Right renal cortex interstitium (tissue), 3 donors: ENCODE measurements around the gene GABPB2. TPM values are rescaled to one million over a fixed set of nuclear protein-coding genes. Genes with fewer than 3 reads are reported as not detected.

Experiments used
- DNase-seq, 3 donors: peaks; one replicate each; pipeline ENCODE4 v3.0.0-alpha.2; 2013; ENCODE audit warnings: low read depth in 3 of 3, low spot score in 2 of 3
- polyA plus RNA-seq, 3 donors: library from polyadenylated mRNA; unstranded; fragments of 120-200 nt; gene quantifications; one replicate each; pipeline ENCODE4 v1.2.1, GENCODE V29; 2013; ENCODE audit not compliant: insufficient read length in 3 of 3

Gene GABPB2
- polyA plus RNA-seq = 10 to 100 TPM; 10.2 to 11.0 (median 10.7) TPM

- peak; percentile 85 to 96 (median 92) for DNase-seq
These were observed at the start of gene GABPB2 for GRCh38 chr1:151070474-151071276. TSS of gene GABPB2 (plus strand) at chr1:151070761. CDS start at chr1:151088190, 17,429 bp downstream.

GRCh38 chr1:151024540-151025146 lies 45.9 kb upstream of the GABPB2 start:
- no peak for DNase-seq

GRCh38 chr1:151026460-151026859 lies 44.1 kb upstream of the GABPB2 start:
- no peak for DNase-seq

- no peak for DNase-seq
These were observed 38.4 kb upstream of the GABPB2 start for GRCh38 chr1:151032164-151032563.

GRCh38 chr1:151035167-151035566 lies 35.4 kb upstream of the GABPB2 start:
- DNase-seq = no peak

GRCh38 chr1:151036356-151036755 lies 34.2 kb upstream of the GABPB2 start, which contains the start of gene BNIPL:
TSS of gene BNIPL (plus strand) at chr1:151036586. CDS start at chr1:151036726, 140 bp downstream.
- no peak for DNase-seq

GRCh38 chr1:151037032-151037431 lies 33.5 kb upstream of the GABPB2 start:
- DNase-seq = no peak

GRCh38 chr1:151039521-151039920 lies 31.0 kb upstream of the GABPB2 start:
- DNase-seq = no peak

GRCh38 chr1:151043163-151043562 lies 27.4 kb upstream of the GABPB2 start:
- DNase-seq = no peak

GRCh38 chr1:151047591-151047924 lies 23.0 kb upstream of the GABPB2 start, which contains the start of gene C1orf56:
TSS of gene C1orf56 (plus strand) at chr1:151047751. CDS start at chr1:151047848, 97 bp downstream.
- peak; percentile 47 to 72 (median 65) for DNase-seq

GRCh38 chr1:151047925-151048644 lies 22.5 kb upstream of the GABPB2 start:
- DNase-seq = peak; percentile 44 to 61 (median 48)

GRCh38 chr1:151048645-151049032 lies 21.9 kb upstream of the GABPB2 start:
- DNase-seq = no peak

GRCh38 chr1:151049458-151049857 lies 21.1 kb upstream of the GABPB2 start:
- no peak for DNase-seq

GRCh38 chr1:151050051-151050688 lies 20.4 kb upstream of the GABPB2 start:
- no peak for DNase-seq

- DNase-seq = no peak
These were observed 19.1 kb upstream of the GABPB2 start for GRCh38 chr1:151051356-151052009.

- DNase-seq = no peak
These were observed 15.5 kb upstream of the GABPB2 start for GRCh38 chr1:151054971-151055547.

GRCh38 chr1:151055581-151055980 lies 15.0 kb upstream of the GABPB2 start:
- no peak for DNase-seq

- DNase-seq = no peak
These were observed 14.4 kb upstream of the GABPB2 start for GRCh38 chr1:151056149-151056548.

GRCh38 chr1:151058692-151059091 lies 11.9 kb upstream of the GABPB2 start:
- peak; percentile 45 to 61 (median 52) for DNase-seq
